ENCODE measurements around the gene GALNT18.
"Not testable (repeated sequence)": the region's sequence is repeated elsewhere in the genome, so short reads cannot be mapped to it uniquely, and the experiment has no call there.

Gene GALNT18

GRCh38 chr11:11459578-11459977 lies 162.2 kb downstream of the GALNT18 start:
- H3K4me1 Mint-ChIP-seq = no peaks in the 10 kb centered on the region

DNA sequence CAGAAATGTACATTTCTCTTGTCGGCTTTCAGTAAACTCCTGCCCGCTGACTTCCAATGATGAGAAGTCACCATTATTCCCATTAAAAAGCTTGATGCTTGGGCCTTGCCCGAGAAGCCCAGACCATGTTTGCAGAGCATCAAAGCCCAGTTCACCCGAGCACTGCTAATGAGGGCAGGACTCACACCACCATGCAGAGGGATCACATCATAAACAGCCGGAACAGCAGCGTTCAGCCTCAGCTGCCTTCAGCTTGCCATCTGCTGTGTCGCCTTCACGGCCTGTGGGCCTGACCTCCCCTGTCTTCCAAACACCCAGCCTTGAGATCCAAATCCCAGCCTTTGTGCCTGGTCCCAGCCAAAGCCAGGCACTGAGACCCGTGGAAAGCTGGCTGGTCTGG lies 163.3 kb downstream of the GALNT18 start:
- DNase-seq (ENCODE audit: low spot score in 2 of 2) (no peak), ATAC-seq (ENCODE audit: low read depth) (no peak)
- Mint-ChIP-seq H3K4me1 (no peaks in the 10 kb centered on the region), H3K9me3 (no peaks in the 10 kb centered on the region), H3K4me3 (no peak overlapping the region), H3K27ac (no peak overlapping the region), H3K27me3 (peaks cover 5% of the 10 kb centered on the region), H3K36me3 (no peaks in the 10 kb centered on the region)

More at GRCh38 chr11:11459578-11459977, 162.2 kb downstream of the GALNT18 start:
- no peaks in the 10 kb centered on the region for H3K9me3 Mint-ChIP-seq
- no peak for DNase-seq (ENCODE audit: low spot score in 2 of 2)
- H3K36me3 Mint-ChIP-seq = no peaks in the 10 kb centered on the region
- ATAC-seq (ENCODE audit: low read depth) = no peak
- peaks cover 5% of the 10 kb centered on the region for H3K27me3 Mint-ChIP-seq
- no peak overlapping the region for H3K27ac Mint-ChIP-seq
- no peak overlapping the region for H3K4me3 Mint-ChIP-seq

GRCh38 chr11:11458001-11458400 lies 163.8 kb downstream of the GALNT18 start:
- H3K27ac Mint-ChIP-seq = no peak overlapping the region
- no peak for DNase-seq (ENCODE audit: low spot score in 2 of 2)
- H3K4me3 Mint-ChIP-seq = no peak overlapping the region
- no peak for ATAC-seq (ENCODE audit: low read depth)
- H3K9me3 Mint-ChIP-seq = no peaks in the 10 kb centered on the region
- no peaks in the 10 kb centered on the region for H3K36me3 Mint-ChIP-seq
- H3K27me3 Mint-ChIP-seq = peaks cover 5% of the 10 kb centered on the region
- no peaks in the 10 kb centered on the region for H3K4me1 Mint-ChIP-seq

DNA sequence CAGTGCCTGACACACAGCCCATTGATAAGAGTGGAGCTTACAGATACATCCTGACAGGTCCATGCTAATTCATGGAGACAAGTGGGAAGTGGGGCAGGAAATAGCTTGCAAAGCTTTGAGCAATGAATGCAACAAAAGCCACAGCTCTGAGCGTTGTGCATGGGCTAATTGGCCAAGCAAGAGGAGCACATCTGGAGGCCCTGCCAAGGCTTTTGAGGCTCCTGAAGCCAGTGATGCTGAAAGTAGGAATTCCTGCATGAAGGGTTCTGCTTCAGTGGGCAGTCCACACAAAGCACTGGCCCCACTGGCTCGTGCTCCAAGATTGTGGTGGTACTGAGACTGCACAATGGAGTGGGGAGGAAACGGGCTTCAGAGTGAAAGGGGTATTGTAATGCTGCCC lies 164.9 kb downstream of the GALNT18 start:
- no peak for ATAC-seq (ENCODE audit: low read depth)

DNA sequence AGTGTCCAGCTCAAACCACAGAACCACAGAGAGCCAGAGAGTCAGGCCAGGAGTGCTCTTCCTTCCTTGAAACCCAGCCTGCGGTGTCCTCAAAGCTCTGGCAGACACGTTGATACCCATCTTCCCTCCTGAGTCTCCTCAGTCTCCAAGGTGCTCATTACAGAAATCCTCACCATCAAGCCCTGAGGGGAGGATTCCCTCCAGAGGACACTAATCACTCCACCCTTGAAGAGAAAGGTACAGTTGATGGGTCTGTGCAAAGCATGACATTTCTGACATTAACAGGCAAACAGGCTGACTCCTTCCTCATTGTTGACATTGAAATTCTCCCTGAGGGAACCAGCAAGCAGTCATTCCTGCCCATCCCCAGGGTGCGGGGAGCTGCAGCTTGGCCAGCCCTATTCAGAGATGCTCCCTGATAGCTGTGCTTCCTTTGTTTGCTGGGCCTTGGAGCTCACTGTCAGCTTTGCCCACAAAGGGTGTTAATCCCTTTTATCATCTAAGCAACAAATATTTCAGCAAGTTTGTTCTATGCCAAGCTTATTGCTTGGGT lies 167.1 kb downstream of the GALNT18 start:
- Mint-ChIP-seq H3K4me1 (peaks cover 2% of the 10 kb centered on the region), H3K36me3 (no peaks in the 10 kb centered on the region), H3K27ac (no peak overlapping the region), H3K9me3 (no peaks in the 10 kb centered on the region), H3K4me3 (no peak overlapping the region), H3K27me3 (peaks cover 5% of the 10 kb centered on the region)
- ATAC-seq (ENCODE audit: low read depth) = no peak
- DNase-seq (ENCODE audit: low spot score in 2 of 2) = no peak

More for the DNA sequence above, 164.9 kb downstream of the GALNT18 start:
- no peak overlapping the region for H3K27ac Mint-ChIP-seq
- H3K36me3 Mint-ChIP-seq = no peaks in the 10 kb centered on the region
- peaks cover 5% of the 10 kb centered on the region for H3K27me3 Mint-ChIP-seq
- H3K4me3 Mint-ChIP-seq = no peak overlapping the region
- no peaks in the 10 kb centered on the region for H3K9me3 Mint-ChIP-seq
- DNase-seq (ENCODE audit: low spot score in 2 of 2) = no peak
- H3K4me1 Mint-ChIP-seq = no peaks in the 10 kb centered on the region

GRCh38 chr11:11451501-11452005 lies 170.3 kb downstream of the GALNT18 start:
- H3K9me3 Mint-ChIP-seq = peaks cover 4% of the 10 kb centered on the region
- ATAC-seq (ENCODE audit: low read depth) = no peak
- DNase-seq (ENCODE audit: low spot score in 2 of 2) = no peak
- H3K27ac Mint-ChIP-seq = no peak overlapping the region
- H3K4me1 Mint-ChIP-seq = peaks cover 2% of the 10 kb centered on the region
- no peak overlapping the region for H3K4me3 Mint-ChIP-seq
- peaks cover 11% of the 10 kb centered on the region for H3K27me3 Mint-ChIP-seq
- no peaks in the 10 kb centered on the region for H3K36me3 Mint-ChIP-seq

- H3K9me3 Mint-ChIP-seq = peaks cover 4% of the 10 kb centered on the region
- no peak overlapping the region for H3K4me3 Mint-ChIP-seq
- ATAC-seq (ENCODE audit: low read depth) (no peak), DNase-seq (ENCODE audit: low spot score in 2 of 2) (no peak)
- H3K27me3 Mint-ChIP-seq = peaks cover 12% of the 10 kb centered on the region
- no peak overlapping the region for H3K27ac Mint-ChIP-seq
- no peaks in the 10 kb centered on the region for H3K36me3 Mint-ChIP-seq
- H3K4me1 Mint-ChIP-seq = peaks cover 2% of the 10 kb centered on the region
These were observed 171.0 kb downstream of the GALNT18 start for GRCh38 chr11:11450744-11451362.

DNA sequence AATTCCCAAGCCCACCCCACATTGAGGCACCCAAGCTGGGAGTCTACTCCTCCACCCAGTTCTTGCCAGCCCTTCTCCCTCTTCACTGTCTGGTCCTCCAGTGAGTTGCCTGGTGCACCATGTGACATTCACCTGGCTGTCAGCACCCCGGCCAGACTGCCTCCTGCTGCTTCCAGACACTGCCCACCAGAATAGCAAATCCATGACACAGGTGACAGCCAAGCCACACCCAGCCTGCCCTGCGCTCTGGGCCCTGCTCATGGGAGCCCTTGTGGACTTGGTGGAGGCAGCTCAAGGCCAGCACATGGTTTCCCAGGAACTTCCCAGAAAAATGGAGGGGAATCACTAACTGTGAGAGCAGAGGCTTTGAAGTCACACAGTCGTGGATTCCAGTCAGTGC lies 172.5 kb downstream of the GALNT18 start:
- peaks cover 2% of the 10 kb centered on the region for H3K4me1 Mint-ChIP-seq
- peaks cover 10% of the 10 kb centered on the region for H3K27me3 Mint-ChIP-seq
- H3K9me3 Mint-ChIP-seq = peaks cover 4% of the 10 kb centered on the region
- H3K27ac Mint-ChIP-seq = no peak overlapping the region
- no peak for DNase-seq (ENCODE audit: low spot score in 2 of 2)
- H3K4me3 Mint-ChIP-seq = no peak overlapping the region
- ATAC-seq (ENCODE audit: low read depth) = no peak
- no peaks in the 10 kb centered on the region for H3K36me3 Mint-ChIP-seq

- Mint-ChIP-seq H3K36me3 (no peaks in the 10 kb centered on the region), H3K27me3 (peaks cover 10% of the 10 kb centered on the region), H3K9me3 (peaks cover 4% of the 10 kb centered on the region), H3K4me1 (peaks cover 2% of the 10 kb centered on the region), H3K27ac (no peak overlapping the region), H3K4me3 (no peak overlapping the region)
- no peak for DNase-seq (ENCODE audit: low spot score in 2 of 2)
- no peak for ATAC-seq (ENCODE audit: low read depth)
These were observed 173.2 kb downstream of the GALNT18 start for GRCh38 chr11:11448626-11449025.

DNA sequence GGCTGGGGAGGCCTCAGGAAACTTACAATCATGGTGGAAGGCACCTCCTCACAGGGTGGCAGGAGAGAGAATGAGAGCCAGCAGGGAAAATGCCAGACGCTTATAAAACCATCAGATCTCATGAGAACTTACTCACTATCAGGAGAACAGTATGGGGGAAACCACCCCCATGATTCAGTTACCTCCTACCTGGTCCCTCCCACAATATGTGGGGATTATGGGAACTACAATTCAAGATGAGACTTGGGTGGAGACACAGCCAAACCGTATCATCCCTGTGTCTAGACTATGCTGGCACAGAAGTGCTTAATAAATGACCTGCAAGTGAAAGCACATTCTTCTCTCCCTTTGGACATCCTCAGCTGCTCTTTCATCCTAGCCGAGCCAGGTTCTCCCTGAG lies 174.2 kb downstream of the GALNT18 start:
- H3K27ac Mint-ChIP-seq; H3K9me3 Mint-ChIP-seq; H3K36me3 Mint-ChIP-seq; ATAC-seq (ENCODE audit: low read depth); DNase-seq (ENCODE audit: low spot score in 2 of 2); H3K4me3 Mint-ChIP-seq; H3K4me1 Mint-ChIP-seq; H3K27me3 Mint-ChIP-seq: not testable (repeated sequence)

- Mint-ChIP-seq H3K4me3 (no peak overlapping the region), H3K36me3 (no peaks in the 10 kb centered on the region), H3K9me3 (peaks cover 4% of the 10 kb centered on the region), H3K27me3 (peaks cover 10% of the 10 kb centered on the region), H3K27ac (no peak overlapping the region), H3K4me1 (peaks cover 2% of the 10 kb centered on the region)
- DNase-seq (ENCODE audit: low spot score in 2 of 2) = no peak
- no peak for ATAC-seq (ENCODE audit: low read depth)
These were observed 174.8 kb downstream of the GALNT18 start for GRCh38 chr11:11446967-11447366.

DNA sequence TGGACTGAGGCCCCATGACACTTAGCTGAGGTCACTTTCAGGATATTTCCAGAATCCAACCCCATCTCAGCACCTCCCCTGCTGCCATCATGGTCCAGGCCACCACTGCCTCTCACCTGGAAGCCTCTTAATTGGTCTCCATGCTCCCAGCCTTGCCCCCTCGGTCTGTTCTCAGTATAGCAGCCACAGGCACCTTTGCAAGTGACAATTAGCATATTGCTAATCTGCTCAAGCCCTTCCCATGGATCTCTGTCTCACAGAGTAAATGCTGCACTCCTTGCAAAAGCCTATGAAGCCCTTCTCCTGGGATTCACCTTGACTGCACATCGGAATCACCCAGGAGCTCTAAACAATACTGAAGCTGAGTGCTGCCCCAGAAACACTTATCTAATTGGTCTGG lies 175.2 kb downstream of the GALNT18 start:
- ATAC-seq (ENCODE audit: low read depth) (no peak), DNase-seq (ENCODE audit: low spot score in 2 of 2) (no peak)
- Mint-ChIP-seq H3K4me1 (peaks cover 2% of the 10 kb centered on the region), H3K4me3 (no peak overlapping the region), H3K9me3 (peaks cover 4% of the 10 kb centered on the region), H3K27me3 (peaks cover 10% of the 10 kb centered on the region), H3K36me3 (no peaks in the 10 kb centered on the region), H3K27ac (no peak overlapping the region)

- H3K36me3 Mint-ChIP-seq = no peaks in the 10 kb centered on the region
- H3K27ac Mint-ChIP-seq = no peak overlapping the region
- peaks cover 10% of the 10 kb centered on the region for H3K27me3 Mint-ChIP-seq
- ATAC-seq (ENCODE audit: low read depth) (no peak), DNase-seq (ENCODE audit: low spot score in 2 of 2) (no peak)
- no peak overlapping the region for H3K4me3 Mint-ChIP-seq
- no peaks in the 10 kb centered on the region for H3K4me1 Mint-ChIP-seq
- peaks cover 4% of the 10 kb centered on the region for H3K9me3 Mint-ChIP-seq
These were observed 176.2 kb downstream of the GALNT18 start for GRCh38 chr11:11445441-11446185.

- Mint-ChIP-seq H3K9me3 (peaks cover 4% of the 10 kb centered on the region), H3K4me1 (no peaks in the 10 kb centered on the region), H3K27me3 (peaks cover 10% of the 10 kb centered on the region), H3K36me3 (no peaks in the 10 kb centered on the region), H3K27ac (no peak overlapping the region), H3K4me3 (no peak overlapping the region)
- DNase-seq (ENCODE audit: low spot score in 2 of 2) (no peak), ATAC-seq (ENCODE audit: low read depth) (no peak)
These were observed 177.0 kb downstream of the GALNT18 start for GRCh38 chr11:11444804-11445131.

All from memory B cell (primary cell).